Adrenal gland (tissue), 5 donors: ENCODE measurements around the gene KSR2.

ENCODE experiments used
- CTCF ChIP-seq, 6 experiments: fragments of 450-650 bp in 4 of 6; fragments of 200-600 bp in 2 of 6; sonication (generic) in 1 of 6; IDR thresholded peaks; 1 replicate in 5 of 6; 2 replicates in 1 of 6; pipeline versions ENCODE4 v1.5.1 to v1.8.0; 2016 to 2021; ENCODE audit warnings: antibody characterized with exemption in 6 of 6, mild to moderate bottlenecking in 2 of 6, moderate library complexity in 1 of 6
- POLR2A ChIP-seq, 2 donors: fragments of 450-650 bp; IDR thresholded peaks; one replicate each; pipeline ENCODE4 v1.6.1; 2017; ENCODE audit warnings: antibody characterized with exemption in 2 of 2, mild to moderate bottlenecking in 2 of 2, moderate library complexity in 1 of 2
- donor health status: DM: no; HTN: no; CAD: no.

- TF ChIP-seq CTCF (IDR thresholded peaks at IDR 0.05) = no peak
- no peak for TF ChIP-seq POLR2A (IDR thresholded peaks at IDR 0.05)
These were observed 190.1 kb downstream of the KSR2 start for GRCh38 chr12:117778656-117779055.
